Keratinocyte (primary cell): ENCODE measurements around the gene LHPP. TPM values are rescaled to one million over a fixed set of nuclear protein-coding genes. Genes with fewer than 3 reads are reported as not detected.

ENCODE experiments used
- DNase-seq: peaks from one replicate; pipeline ENCODE4 v3.0.0-alpha.2; 2011; ENCODE audit warnings: low read depth, missing footprints, low spot score
- FAIRE-seq: peaks from 2 replicates; lab custom pipeline; 2011; peaks lifted over from hg19 to GRCh38; lab: Jason Lieb, UNC
- H2AFZ ChIP-seq: 2 replicates; pipeline ENCODE4 v1.6.0; 2012; ENCODE audit warnings: low read length, control low read depth, inconsistent platforms; ENCODE audit not compliant: control insufficient read depth
- H3K27ac ChIP-seq: 2 replicates; pipeline ENCODE4 v1.5.1; 2011; ENCODE audit warnings: low read length; ENCODE audit not compliant: control insufficient read depth, insufficient read depth
- H3K27me3 ChIP-seq: 3 replicates; pipeline ENCODE4 v1.6.0; 2011; ENCODE audit warnings: low read length; ENCODE audit not compliant: control insufficient read depth, insufficient read depth; ENCODE audit errors: extremely low read depth
- H3K36me3 ChIP-seq, 2 experiments: 2 replicates in 1 of 2; 3 replicates in 1 of 2; pipeline ENCODE4 v1.5.1; 2011; ENCODE audit warnings: low read length in 2 of 2, mild to moderate bottlenecking in 1 of 2; ENCODE audit not compliant: control insufficient read depth in 2 of 2, insufficient read depth in 2 of 2; ENCODE audit errors: extremely low read depth in 1 of 2
- H3K4me1 ChIP-seq: 3 replicates; pipeline ENCODE4 v1.5.1; 2011; ENCODE audit warnings: low read length; ENCODE audit not compliant: control insufficient read depth, insufficient read depth; ENCODE audit errors: extremely low read depth
- H3K4me2 ChIP-seq: 3 replicates; pipeline ENCODE4 v1.6.0; 2011; ENCODE audit warnings: low read depth, low read length; ENCODE audit not compliant: control insufficient read depth, insufficient read depth; ENCODE audit errors: extremely low read depth
- H3K4me3 ChIP-seq, 3 experiments: fragments of 200-600 bp in 1 of 3; sonication (generic) in 1 of 3; 2 replicates in 2 of 3; 3 replicates in 1 of 3; pipeline ENCODE4 v1.5.1; 2011 to 2016; ENCODE audit warnings: low read length in 3 of 3, mild to moderate bottlenecking in 3 of 3, control low read depth in 2 of 3, inconsistent platforms in 1 of 3, low read depth in 1 of 3, mixed read lengths in 1 of 3, mixed run types in 1 of 3, moderate library complexity in 1 of 3; ENCODE audit not compliant: control insufficient read depth in 2 of 3, insufficient read depth in 2 of 3; ENCODE audit errors: extremely low read depth in 1 of 3
- H3K79me2 ChIP-seq: 2 replicates; pipeline ENCODE4 v1.6.0; 2012; ENCODE audit warnings: low read length; ENCODE audit not compliant: control insufficient read depth, insufficient read depth
- H3K9ac ChIP-seq: 3 replicates; pipeline ENCODE4 v1.6.0; 2011; ENCODE audit warnings: low read length; ENCODE audit not compliant: control insufficient read depth, insufficient read depth; ENCODE audit errors: extremely low read depth
- H3K9me1 ChIP-seq: 3 replicates; pipeline ENCODE4 v1.6.0; 2011; ENCODE audit warnings: low read length; ENCODE audit not compliant: control insufficient read depth, insufficient read depth; ENCODE audit errors: extremely low read depth
- H3K9me3 ChIP-seq: 2 replicates; pipeline ENCODE4 v1.5.1; 2012; ENCODE audit warnings: low read depth, low read length; ENCODE audit not compliant: control insufficient read depth
- H4K20me1 ChIP-seq: 3 replicates; pipeline ENCODE4 v1.6.0; 2011; ENCODE audit warnings: low read length; ENCODE audit not compliant: control insufficient read depth, insufficient read depth; ENCODE audit errors: extremely low read depth
- EZH2 ChIP-seq: IDR thresholded peaks from one replicate; pipeline ENCODE4 v1.6.1; 2012; ENCODE audit warnings: inconsistent platforms, mild to moderate bottlenecking, low read length, moderate library complexity
- dilution Hi-C: fragments of 300-500 bp; cut with MboI; formaldehyde crosslinking; loops from one replicate; pipeline ENCODE4 v1.7.0; 2020; ENCODE audit warnings: low sequenced_read_pairs; ENCODE audit not compliant: extremely low pct_ligation_motif_present
- polyA plus RNA-seq, 5 experiments: library from polyadenylated mRNA; depleted of rRNA in 3 of 5; stranded (reverse) in 3 of 5; stranded (forward) in 1 of 5; unstranded in 1 of 5; fragments of >200 nt; gene quantifications; 1 replicate in 1 of 5; 2 replicates in 3 of 5; 3 replicates in 1 of 5; pipeline versions ENCODE4 v1.2.1 to v1.2.3, GENCODE V29; 2011 to 2012; ENCODE audit warnings: missing spikeins in 2 of 5, low read depth in 1 of 5, low replicate concordance in 1 of 5
- TF ChIP-seq, protein P1 (sequence below), 3 experiments: IDR thresholded peaks in 1 of 3; conservative IDR thresholded peaks in 1 of 3; optimal IDR thresholded peaks in 1 of 3; 2 replicates in 2 of 3; 3 replicates in 1 of 3; pipeline versions ENCODE3 to v1.5.1; 2011; ENCODE audit warnings: low read length in 3 of 3, mild to moderate bottlenecking in 3 of 3, moderate library complexity in 2 of 3, control low read depth in 1 of 3, inconsistent platforms in 1 of 3; ENCODE audit not compliant: insufficient read depth in 2 of 3; ENCODE audit errors: extremely low read depth in 1 of 3

Gene LHPP
- polyA plus RNA-seq, 1 donor (not counting 4 experiments of a cell fraction or from before 2014, with no cell fraction given), result 13.1 TPM

- Histone ChIP-seq H2AFZ (no peak overlapping the region), H3K27me3 (peaks cover 20% of the 10 kb centered on the region), H3K36me3 (no peaks in the 10 kb centered on the region), H3K27ac (no peak overlapping the region), H3K79me2 (no peaks in the 10 kb centered on the region), H3K9me1 (no peaks in the 10 kb centered on the region), H3K9ac (no peak overlapping the region), H3K4me3 (no peak overlapping the region), H4K20me1 (no peaks in the 10 kb centered on the region), H3K9me3 (peaks cover 5% of the 10 kb centered on the region), H3K4me1 (no peaks in the 10 kb centered on the region), H3K4me2 (no peak overlapping the region)
- dilution Hi-C loops, result no loop called here
- no peak for DNase-seq
- no peak for FAIRE-seq
- no peak for TF ChIP-seq EZH2
- TF ChIP-seq, protein P1, sequence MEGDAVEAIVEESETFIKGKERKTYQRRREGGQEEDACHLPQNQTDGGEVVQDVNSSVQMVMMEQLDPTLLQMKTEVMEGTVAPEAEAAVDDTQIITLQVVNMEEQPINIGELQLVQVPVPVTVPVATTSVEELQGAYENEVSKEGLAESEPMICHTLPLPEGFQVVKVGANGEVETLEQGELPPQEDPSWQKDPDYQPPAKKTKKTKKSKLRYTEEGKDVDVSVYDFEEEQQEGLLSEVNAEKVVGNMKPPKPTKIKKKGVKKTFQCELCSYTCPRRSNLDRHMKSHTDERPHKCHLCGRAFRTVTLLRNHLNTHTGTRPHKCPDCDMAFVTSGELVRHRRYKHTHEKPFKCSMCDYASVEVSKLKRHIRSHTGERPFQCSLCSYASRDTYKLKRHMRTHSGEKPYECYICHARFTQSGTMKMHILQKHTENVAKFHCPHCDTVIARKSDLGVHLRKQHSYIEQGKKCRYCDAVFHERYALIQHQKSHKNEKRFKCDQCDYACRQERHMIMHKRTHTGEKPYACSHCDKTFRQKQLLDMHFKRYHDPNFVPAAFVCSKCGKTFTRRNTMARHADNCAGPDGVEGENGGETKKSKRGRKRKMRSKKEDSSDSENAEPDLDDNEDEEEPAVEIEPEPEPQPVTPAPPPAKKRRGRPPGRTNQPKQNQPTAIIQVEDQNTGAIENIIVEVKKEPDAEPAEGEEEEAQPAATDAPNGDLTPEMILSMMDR (optimal IDR thresholded peaks at IDR 0.05 in 1 of 3, IDR thresholded peaks at IDR 0.05 in 1 of 3, conservative IDR thresholded peaks at IDR 0.05 in 1 of 3; ENCODE audit: extremely low read depth in 1 of 3, insufficient read depth in 2 of 3, low read length in 3 of 3), result no peak
Observed at GRCh38 chr10:124592736-124593430, 131.3 kb downstream of the LHPP start.

GRCh38 chr10:124593431-124593985 is 131.9 kb downstream of the LHPP start:
- Histone ChIP-seq H3K79me2 (no peaks in the 10 kb centered on the region), H4K20me1 (no peaks in the 10 kb centered on the region), H3K4me2 (no peak overlapping the region), H3K27me3 (peaks cover 20% of the 10 kb centered on the region), H3K4me3 (no peak overlapping the region), H2AFZ (no peak overlapping the region), H3K9me3 (peaks cover 5% of the 10 kb centered on the region), H3K27ac (no peak overlapping the region), H3K4me1 (no peaks in the 10 kb centered on the region), H3K9ac (no peak overlapping the region), H3K36me3 (no peaks in the 10 kb centered on the region), H3K9me1 (no peaks in the 10 kb centered on the region)
- TF ChIP-seq, protein P1 (optimal IDR thresholded peaks at IDR 0.05 in 1 of 3, IDR thresholded peaks at IDR 0.05 in 1 of 3, conservative IDR thresholded peaks at IDR 0.05 in 1 of 3; ENCODE audit: extremely low read depth in 1 of 3, insufficient read depth in 2 of 3, low read length in 3 of 3), result no peak
- TF ChIP-seq EZH2, result no peak
- DNase-seq (no peak), FAIRE-seq (no peak)
- dilution Hi-C loops, result no loop called here
